Endothelial cell (in vitro differentiated cells): ENCODE results near the gene GLT8D1. TPM values are rescaled to one million over a fixed set of nuclear protein-coding genes. Genes with fewer than 3 reads are reported as not detected.

ENCODE experiments used
- DNase-seq: peaks from one replicate; pipeline ENCODE4 v3.0.0; 2021; ENCODE audit warnings: low spot score
- H3K27ac Mint-ChIP-seq: one replicate; pipeline ENCODE4 v1.8.0; 2021; ENCODE audit warnings: mixed read lengths, inconsistent platforms; ENCODE audit not compliant: unreplicated experiment
- H3K27me3 Mint-ChIP-seq: one replicate; pipeline ENCODE4 v1.8.0; 2021; ENCODE audit warnings: mild to moderate bottlenecking, moderate library complexity, mixed read lengths, inconsistent platforms; ENCODE audit not compliant: unreplicated experiment
- H3K36me3 Mint-ChIP-seq: one replicate; pipeline ENCODE4 v1.8.0; 2021; ENCODE audit warnings: mild to moderate bottlenecking, low read depth, mixed read lengths, inconsistent platforms; ENCODE audit not compliant: unreplicated experiment
- H3K4me1 Mint-ChIP-seq: one replicate; pipeline ENCODE4 v1.8.0; 2021; ENCODE audit warnings: mild to moderate bottlenecking, mixed read lengths, inconsistent platforms; ENCODE audit not compliant: unreplicated experiment
- H3K4me3 Mint-ChIP-seq: one replicate; pipeline ENCODE4 v1.8.0; 2021; ENCODE audit warnings: mild to moderate bottlenecking, mixed read lengths, inconsistent platforms; ENCODE audit not compliant: unreplicated experiment
- H3K9me3 Mint-ChIP-seq: one replicate; pipeline ENCODE4 v1.8.0; 2021; ENCODE audit warnings: mixed read lengths, inconsistent platforms; ENCODE audit not compliant: unreplicated experiment
- total RNA-seq: library from RNA; stranded (reverse); fragmentation: NEBNext Ultra II Directional; extraction: Animal tissue kit (Norgen Biotek cat#: 25700); gene quantifications from one replicate; pipeline ENCODE4 v1.2.1, GENCODE V29; 2021; ENCODE audit not compliant: unreplicated experiment
- TF ChIP-seq, protein P1 (sequence below): fragments of 200-600 bp; sonication (generic); IDR thresholded peaks from one replicate; pipeline ENCODE4 v1.5.0; 2021; ENCODE audit warnings: antibody characterized with exemption; ENCODE audit not compliant: unreplicated experiment

Gene GLT8D1
- total RNA-seq, 1 donor from 2014 or later, result 54.7 TPM

- DNase-seq, result no peak
- Mint-ChIP-seq H3K4me3 (no peak overlapping the region), H3K27ac (no peak overlapping the region), H3K4me1 (no peaks in the 10 kb centered on the region), H3K27me3 (peaks cover 3% of the 10 kb centered on the region), H3K36me3 (peaks cover 36% of the 10 kb centered on the region), H3K9me3 (no peaks in the 10 kb centered on the region)
- TF ChIP-seq, protein P1, sequence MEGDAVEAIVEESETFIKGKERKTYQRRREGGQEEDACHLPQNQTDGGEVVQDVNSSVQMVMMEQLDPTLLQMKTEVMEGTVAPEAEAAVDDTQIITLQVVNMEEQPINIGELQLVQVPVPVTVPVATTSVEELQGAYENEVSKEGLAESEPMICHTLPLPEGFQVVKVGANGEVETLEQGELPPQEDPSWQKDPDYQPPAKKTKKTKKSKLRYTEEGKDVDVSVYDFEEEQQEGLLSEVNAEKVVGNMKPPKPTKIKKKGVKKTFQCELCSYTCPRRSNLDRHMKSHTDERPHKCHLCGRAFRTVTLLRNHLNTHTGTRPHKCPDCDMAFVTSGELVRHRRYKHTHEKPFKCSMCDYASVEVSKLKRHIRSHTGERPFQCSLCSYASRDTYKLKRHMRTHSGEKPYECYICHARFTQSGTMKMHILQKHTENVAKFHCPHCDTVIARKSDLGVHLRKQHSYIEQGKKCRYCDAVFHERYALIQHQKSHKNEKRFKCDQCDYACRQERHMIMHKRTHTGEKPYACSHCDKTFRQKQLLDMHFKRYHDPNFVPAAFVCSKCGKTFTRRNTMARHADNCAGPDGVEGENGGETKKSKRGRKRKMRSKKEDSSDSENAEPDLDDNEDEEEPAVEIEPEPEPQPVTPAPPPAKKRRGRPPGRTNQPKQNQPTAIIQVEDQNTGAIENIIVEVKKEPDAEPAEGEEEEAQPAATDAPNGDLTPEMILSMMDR, result no peak
Measured at GRCh38 chr3:52695798-52696671, 9.6 kb downstream of the GLT8D1 start.

DNA sequence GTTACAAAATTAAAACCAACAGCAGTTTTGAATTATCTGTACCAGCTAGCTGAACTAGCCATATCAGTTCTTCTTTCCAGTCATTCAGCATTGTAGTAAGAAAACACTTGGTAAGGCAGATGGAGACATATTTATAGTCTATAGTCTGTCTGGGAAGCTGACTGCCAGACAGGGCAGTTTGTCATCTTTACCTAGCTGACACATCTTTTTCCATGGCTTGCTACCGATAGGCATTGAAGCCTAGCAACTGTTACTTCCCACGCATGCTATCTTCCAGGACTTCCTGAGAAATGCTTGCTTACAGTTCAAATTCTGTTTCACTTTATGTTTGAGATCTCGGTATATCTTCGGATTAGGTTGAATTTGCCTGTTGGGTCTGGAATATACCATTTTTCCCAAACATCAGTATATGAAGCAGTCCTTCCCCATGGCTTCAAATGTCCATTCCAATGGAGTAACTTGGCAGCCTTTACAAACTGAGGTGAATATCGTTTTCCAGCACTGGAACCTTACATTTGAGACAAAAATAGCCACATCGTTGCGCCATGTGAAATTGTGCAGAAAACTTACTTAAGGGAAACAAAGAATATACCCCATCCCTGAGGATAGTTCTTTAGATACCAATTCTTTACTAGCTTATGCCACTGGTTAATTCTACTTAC lies 10.9 kb downstream of the GLT8D1 start:
- Mint-ChIP-seq H3K27ac (no peak overlapping the region), H3K4me3 (no peak overlapping the region), H3K36me3 (peaks cover 45% of the 10 kb centered on the region), H3K9me3 (no peaks in the 10 kb centered on the region), H3K27me3 (no peaks in the 10 kb centered on the region), H3K4me1 (no peaks in the 10 kb centered on the region)
- no peak for DNase-seq
- TF ChIP-seq, protein P1, result no peak

DNA sequence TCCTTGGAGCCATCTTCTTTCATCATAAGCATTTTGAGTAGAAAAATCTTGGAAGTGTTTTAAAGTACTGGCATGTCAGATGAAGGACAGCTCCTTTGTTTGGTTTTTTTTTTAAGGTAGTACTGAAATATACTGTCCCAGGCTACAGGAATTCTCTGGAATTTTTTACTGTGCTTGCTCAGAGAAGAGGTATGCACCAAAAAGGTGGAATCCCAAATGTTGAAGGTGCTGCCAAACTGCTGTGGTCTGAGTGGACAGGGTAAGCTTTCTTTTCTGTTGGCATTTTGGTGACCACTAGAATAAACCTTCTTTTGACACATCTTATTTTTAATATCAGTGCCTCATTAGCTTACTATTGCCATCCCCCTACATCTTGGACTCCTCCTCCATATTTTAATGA lies 12.5 kb downstream of the GLT8D1 start:
- Mint-ChIP-seq H3K4me1 (no peaks in the 10 kb centered on the region), H3K36me3 (peaks cover 59% of the 10 kb centered on the region), H3K4me3 (peak overlapping the region; percentile 72), H3K9me3 (no peaks in the 10 kb centered on the region), H3K27ac (no peak overlapping the region), H3K27me3 (peaks cover 2% of the 10 kb centered on the region)
- TF ChIP-seq, protein P1, result no peak
- no peak for DNase-seq

GRCh38 chr3:52690560-52690959 lies 15.0 kb downstream of the GLT8D1 start:
- TF ChIP-seq, protein P1, result no peak
- Mint-ChIP-seq H3K27ac (peak overlapping the region; percentile 16), H3K4me3 (peak overlapping the region; percentile 52), H3K9me3 (no peaks in the 10 kb centered on the region), H3K4me1 (peaks cover 11% of the 10 kb centered on the region), H3K36me3 (peaks cover 50% of the 10 kb centered on the region), H3K27me3 (peaks cover 2% of the 10 kb centered on the region)
- DNase-seq, result no peak

GRCh38 chr3:52689151-52689550 lies 16.4 kb downstream of the GLT8D1 start:
- Mint-ChIP-seq H3K4me3 (peak overlapping the region; percentile 45), H3K4me1 (peaks cover 16% of the 10 kb centered on the region), H3K27ac (peak overlapping the region; percentile 11), H3K36me3 (peaks cover 42% of the 10 kb centered on the region), H3K27me3 (peaks cover 5% of the 10 kb centered on the region), H3K9me3 (no peaks in the 10 kb centered on the region)
- DNase-seq, result no peak
- TF ChIP-seq, protein P1, result no peak
